HG03460 (cell line): Measurements from ENCODE around the gene TH.

Experiments used
- ATAC-seq: cut with Tn5 transposase; IDR thresholded peaks from one replicate; pipeline ENCODE4 v1.9.1; 2021; ENCODE audit not compliant: unreplicated experiment

The TH gene

GRCh38 chr11:2208691-2209369, 37.2 kb upstream of the TH start:
- ATAC-seq = no peak

- no peak for ATAC-seq
Observed at GRCh38 chr11:2207773-2208621, 36.4 kb upstream of the TH start.

DNA sequence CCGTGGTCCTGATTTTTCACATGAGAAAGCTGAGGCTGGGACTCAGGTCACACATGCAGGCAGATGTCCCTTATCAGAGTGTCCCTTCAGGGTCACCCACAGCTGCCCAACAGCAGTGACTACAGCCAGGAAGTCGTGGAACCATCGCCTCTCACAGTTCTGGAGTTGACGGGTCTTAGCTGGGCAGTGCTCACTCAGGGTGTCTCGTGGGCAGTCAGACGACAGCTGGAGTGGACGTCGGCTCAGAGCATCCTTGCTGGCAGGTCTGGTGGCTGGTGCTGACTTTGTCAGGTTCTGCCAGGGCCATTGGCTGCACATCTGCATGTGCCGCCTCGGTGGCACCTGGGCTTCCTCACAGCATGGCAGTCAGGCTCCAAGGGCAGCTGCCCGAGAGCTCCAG, 35.6 kb upstream of the TH start:
- no peak for ATAC-seq

- ATAC-seq = no peak
Observed at GRCh38 chr11:2205981-2206690, 34.5 kb upstream of the TH start.

DNA sequence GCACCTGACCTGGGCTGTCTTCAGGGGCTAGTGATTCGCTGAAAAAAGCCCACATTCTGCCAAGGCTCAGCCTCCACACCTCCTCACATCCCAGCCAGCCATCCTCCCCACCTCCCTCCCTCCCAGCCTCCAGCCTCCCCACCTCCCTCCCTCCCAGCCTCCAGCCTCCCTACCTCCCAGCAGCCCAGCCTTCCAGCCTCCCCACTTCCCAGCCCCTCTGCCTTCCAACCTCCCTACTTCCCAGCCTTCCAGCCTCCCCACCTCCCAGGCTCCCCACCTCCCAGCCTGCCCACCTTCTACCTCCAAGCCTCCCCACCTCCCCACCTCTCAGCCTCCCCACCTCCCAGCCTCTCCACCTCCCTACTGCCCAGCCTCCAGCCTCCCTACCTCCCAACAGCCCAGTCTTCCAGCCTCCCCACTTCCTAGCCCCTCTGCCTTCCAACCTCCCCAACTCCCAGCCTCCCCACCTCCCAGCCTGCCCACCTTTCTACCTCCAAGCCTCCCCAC, 33.7 kb upstream of the TH start:
- ATAC-seq = no peak

GRCh38 chr11:2204361-2205213, 33.0 kb upstream of the TH start:
- ATAC-seq = no peak

DNA sequence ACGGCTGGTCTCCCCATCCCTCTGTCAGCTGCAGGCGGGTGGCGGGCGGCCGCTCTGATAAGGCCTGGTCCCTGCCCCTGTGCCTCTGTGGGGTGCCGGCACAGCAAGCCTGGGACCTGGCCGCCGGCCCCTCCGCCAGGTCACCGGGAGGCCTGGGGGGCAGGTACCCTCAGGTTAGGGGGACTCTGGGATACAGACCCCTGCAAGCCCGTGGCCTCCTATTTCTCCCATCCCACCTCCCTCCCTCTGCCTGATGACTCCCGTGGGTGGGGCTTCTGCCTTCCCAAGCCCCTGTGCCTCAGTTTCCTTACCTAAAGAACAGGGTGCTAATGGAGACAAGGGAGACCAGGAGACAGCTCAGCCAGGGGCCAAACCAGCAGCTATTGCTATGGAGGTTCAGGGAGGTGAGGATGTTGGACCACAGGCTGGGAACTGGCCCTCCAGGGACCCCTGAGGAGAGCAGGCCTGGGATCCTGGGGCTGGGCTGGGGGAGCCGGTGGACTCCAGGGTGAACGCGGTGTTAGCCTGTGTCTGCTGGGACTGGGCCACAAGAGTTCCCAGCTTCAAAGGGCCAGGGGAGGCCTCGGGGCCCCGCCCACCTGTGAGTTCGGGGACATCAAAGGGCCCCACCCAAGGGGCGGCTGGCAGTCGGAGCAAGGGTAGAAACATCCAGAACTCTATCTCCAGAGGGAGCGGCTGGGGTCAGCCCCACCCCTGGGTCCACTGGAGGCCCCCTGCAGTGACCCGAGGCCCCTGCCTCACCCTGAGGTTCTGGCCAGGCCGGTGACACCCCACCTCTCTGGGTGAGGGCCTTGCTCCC, 32.0 kb upstream of the TH start:
- ATAC-seq = no peak

GRCh38 chr11:2202900-2203439, 31.4 kb upstream of the TH start:
- no peak for ATAC-seq

GRCh38 chr11:2202071-2202899, 30.7 kb upstream of the TH start:
- ATAC-seq = no peak

DNA sequence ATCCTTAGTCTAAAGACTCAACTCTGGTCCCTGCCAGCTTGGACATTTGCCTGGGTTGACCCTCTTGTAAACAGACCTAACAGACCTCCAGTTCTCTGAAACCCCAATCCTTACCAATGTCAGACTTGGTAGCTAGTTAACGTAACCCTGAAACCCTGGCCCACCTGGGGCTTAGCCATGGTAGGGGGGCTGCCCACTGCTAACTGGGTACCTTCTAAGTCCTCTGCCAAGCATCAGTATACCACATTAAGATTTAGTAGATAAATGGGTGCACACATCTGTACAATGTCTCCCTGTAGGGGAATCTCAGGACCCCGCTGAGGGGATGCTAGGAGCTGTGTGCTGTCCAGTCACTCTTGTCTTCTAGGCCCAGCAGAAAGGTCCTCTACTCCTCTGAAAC, 29.9 kb upstream of the TH start:
- no peak for ATAC-seq

- no peak for ATAC-seq
Observed at GRCh38 chr11:2200957-2201519, 29.4 kb upstream of the TH start.

DNA sequence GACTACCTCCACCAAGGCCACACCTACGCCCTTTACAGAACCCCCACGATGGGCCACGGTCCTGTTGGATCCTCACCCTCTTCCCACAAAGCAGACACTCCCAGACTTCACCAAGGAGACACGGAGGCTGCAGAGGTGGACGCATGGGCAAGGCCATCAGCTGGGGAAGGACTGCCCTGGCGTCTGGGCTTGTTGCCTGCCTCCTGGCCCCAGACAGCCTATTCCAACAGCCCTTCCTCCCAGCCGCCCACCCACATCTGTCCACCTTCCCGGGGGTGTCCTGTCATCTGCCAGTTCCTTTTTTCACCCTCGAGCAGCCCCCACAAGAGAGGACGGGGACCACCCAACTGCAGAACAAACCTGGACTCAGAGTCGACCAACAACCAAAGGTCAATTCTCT, 28.9 kb upstream of the TH start:
- ATAC-seq = no peak

DNA sequence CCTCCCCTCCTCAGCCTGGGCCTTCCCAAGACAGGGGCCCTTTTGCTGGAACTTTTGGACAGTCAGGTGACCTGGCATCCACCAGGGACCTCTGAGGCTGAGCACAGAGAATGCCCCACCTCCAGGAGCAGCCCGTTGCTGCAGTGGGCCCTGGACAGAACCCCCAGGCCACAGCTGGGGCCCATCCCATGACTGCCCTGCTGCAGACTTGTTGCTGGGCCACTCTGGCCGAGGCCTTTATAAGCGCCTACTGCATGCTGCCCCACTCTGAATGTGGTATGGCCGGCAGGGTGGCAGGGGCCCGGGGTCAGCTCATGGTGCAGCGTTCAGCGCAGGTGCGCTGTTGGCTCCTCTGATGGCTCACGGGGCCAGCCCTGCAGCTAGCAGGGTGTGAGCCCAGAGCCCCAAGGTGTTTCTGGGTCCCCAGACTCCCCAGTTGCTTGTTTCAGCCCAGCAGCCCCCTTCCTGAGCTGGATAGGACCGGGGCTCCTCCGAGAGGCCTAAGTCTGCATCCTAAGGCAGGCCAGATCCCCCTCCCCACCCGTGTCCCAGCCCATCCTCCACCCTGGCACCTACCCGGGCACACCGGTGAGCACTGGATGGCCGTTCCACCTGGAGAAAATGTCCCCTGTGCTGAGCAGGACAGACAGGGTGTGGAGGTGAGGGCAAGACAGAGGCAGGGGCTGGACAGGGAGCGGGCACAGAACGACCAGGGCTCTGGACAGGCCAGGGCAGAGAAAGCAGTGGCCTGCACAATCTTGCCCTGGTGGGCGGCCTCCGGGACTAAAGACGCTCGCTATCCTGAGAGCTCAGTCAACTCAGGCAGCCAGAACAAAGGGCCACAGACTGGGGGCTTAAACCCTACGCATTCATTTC, 28.1 kb upstream of the TH start:
- ATAC-seq = no peak

- no peak for ATAC-seq
Observed at GRCh38 chr11:2198621-2199365, 27.2 kb upstream of the TH start.

DNA sequence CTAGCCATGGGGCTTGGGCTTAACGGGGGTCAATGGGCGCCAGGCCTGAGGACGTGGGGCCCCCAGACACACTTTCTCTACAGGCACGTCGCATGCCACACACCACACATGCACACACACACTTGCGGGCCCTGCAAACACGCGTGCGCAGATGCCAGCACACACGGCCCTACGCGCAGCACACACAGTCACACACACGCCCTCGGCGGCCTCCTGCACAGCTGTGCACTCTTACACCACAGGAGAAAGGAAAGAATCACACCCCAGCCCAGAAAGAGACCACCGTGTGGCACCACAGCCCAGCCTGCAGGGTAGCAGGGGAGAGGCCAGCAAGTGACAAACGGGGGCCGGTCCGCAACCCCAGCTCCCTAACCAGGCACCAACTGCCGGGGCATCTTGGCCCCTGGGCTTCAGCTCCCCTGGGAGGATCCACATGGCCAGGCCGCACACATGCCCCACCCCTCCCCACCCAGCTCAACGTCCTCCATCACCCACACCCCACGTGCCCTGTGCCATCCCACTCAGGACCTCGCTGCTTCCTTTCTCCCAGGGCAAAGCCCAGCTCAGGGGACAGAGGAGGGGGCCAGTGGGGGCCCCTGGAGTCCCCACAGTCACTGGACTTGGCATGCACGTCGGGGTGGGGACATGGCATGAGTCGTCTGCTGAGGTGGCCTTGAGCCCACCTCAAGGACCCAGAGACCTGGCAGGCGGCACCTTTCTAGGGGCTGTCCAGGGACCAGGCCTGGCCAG, 26.3 kb upstream of the TH start:
- no peak for ATAC-seq
